Spleen (tissue), 7 donors: ENCODE data around the gene ANKS1B.

Source experiments
- CTCF ChIP-seq, 11 experiments: fragments of 200-600 bp in 7 of 11; fragments of 450-650 bp in 4 of 11; sonication (generic) in 4 of 11; IDR thresholded peaks in 8 of 11; conservative IDR thresholded peaks in 3 of 11; 1 replicate in 7 of 11; 2 replicates in 4 of 11; pipeline versions ENCODE4 v1.4.0 to v1.8.0; 2016 to 2021; ENCODE audit warnings: antibody characterized with exemption in 11 of 11, inconsistent platforms in 4 of 11, mild to moderate bottlenecking in 1 of 11
- POLR2A ChIP-seq, 3 donors: fragments of 450-650 bp; IDR thresholded peaks; one replicate each; pipeline ENCODE4 v1.5.1; 2017; ENCODE audit warnings: antibody characterized with exemption in 3 of 3, mild to moderate bottlenecking in 1 of 3
- POLR2AphosphoS5 ChIP-seq, 3 donors: sonication (generic); formaldehyde crosslinking; IDR thresholded peaks; one replicate each; pipeline ENCODE4 v1.5.1; 2017; ENCODE audit warnings: antibody characterized with exemption in 3 of 3
- donor health status: DM: no; HTN: no; CAD: no; lungs with moderate emphysema.
- donor health status: DM: no; HTN: no; CAD: no.
- donor health status: DM: no; HTN: no; CAD: no.

DNA sequence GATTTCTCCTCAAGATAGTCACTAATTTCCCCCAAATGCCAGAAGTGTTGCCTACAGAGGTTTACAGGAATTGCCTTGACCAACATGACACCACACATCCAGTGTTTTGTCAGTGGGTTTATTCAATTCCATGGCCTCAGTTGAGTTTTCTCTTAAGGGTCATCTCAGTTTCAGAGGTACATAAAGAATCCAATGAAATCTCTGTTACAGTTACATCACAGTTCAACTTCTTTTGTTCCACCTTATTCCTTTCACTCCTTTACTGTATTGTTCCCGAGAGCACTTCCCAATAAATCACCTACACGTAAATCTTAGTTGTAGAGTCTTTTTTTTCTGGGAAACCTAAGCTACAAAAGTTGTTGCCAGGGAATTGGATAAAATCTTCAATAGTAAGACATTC, 410.8 kb downstream of the ANKS1B start:
- TF ChIP-seq CTCF (IDR thresholded peaks at IDR 0.05 in 8 of 11, conservative IDR thresholded peaks at IDR 0.05 in 3 of 11) (no peak), POLR2A (IDR thresholded peaks at IDR 0.05) (no peak), POLR2AphosphoS5 (IDR thresholded peaks at IDR 0.05) (no peak)
